Left lung (tissue), 10 donors: ENCODE measurements around the gene ADH4. TPM values are rescaled to one million over a fixed set of nuclear protein-coding genes. Genes with fewer than 3 reads are reported as not detected.

Experiments
- ATAC-seq: fragments of 200-7000 bp; cut with Tn5 transposase; one replicate; pipeline ENCODE4 v1.9.1; 2020; ENCODE audit warnings: moderate library complexity
- DNase-seq, 4 donors: peaks; one replicate each; pipeline ENCODE4 v3.0.0-alpha.2; 2013 to 2020
- H3K27ac ChIP-seq, 2 donors: fragments of 200-600 bp; sonication (generic) in 1 of 2; one replicate each; pipeline versions ENCODE4 v1.5.0 to v1.8.0; 2020 to 2021
- H3K27me3 ChIP-seq, 2 donors: fragments of 200-600 bp; sonication (generic) in 1 of 2; one replicate each; pipeline versions ENCODE4 v1.5.0 to v1.8.0; 2020 to 2021
- H3K36me3 ChIP-seq, 2 donors: fragments of 200-600 bp; sonication (generic) in 1 of 2; one replicate each; pipeline versions ENCODE4 v1.5.0 to v1.8.0; 2020 to 2021
- H3K4me1 ChIP-seq, 2 donors: fragments of 200-600 bp; one replicate each; pipeline ENCODE4 v1.8.0; 2021
- H3K4me3 ChIP-seq, 2 donors: fragments of 200-600 bp; sonication (generic) in 1 of 2; one replicate each; pipeline versions ENCODE4 v1.5.0 to v1.8.0; 2020 to 2021; ENCODE audit warnings: mild to moderate bottlenecking in 1 of 2
- H3K9me3 ChIP-seq, 2 donors: fragments of 200-600 bp; sonication (generic) in 1 of 2; one replicate each; pipeline versions ENCODE4 v1.5.0 to v1.8.0; 2020 to 2021
- CTCF ChIP-seq, 2 donors: fragments of 200-600 bp; sonication (generic) in 1 of 2; IDR thresholded peaks; one replicate each; pipeline versions ENCODE4 v1.5.0 to v1.8.0; 2021; ENCODE audit warnings: antibody characterized with exemption in 2 of 2
- intact Hi-C, 2 donors: fragments of 100-400 bp; cut with DNase I; formaldehyde crosslinking; loops; one replicate each; pipeline versions ENCODE4 v1.11.2 to v1.14.2; 2022
- polyA plus RNA-seq, 6 donors: library from polyadenylated mRNA; unstranded; fragments of 120-200 nt; gene quantifications; one replicate each; pipeline ENCODE4 v1.2.1, GENCODE V29; 2013; ENCODE audit not compliant: insufficient read length in 6 of 6
- total RNA-seq, 2 donors: library from RNA; stranded (reverse); fragmentation: NEBNext Ultra II Directional; extraction: Animal tissue kit (Norgen Biotek cat#: 25700); gene quantifications; one replicate each; pipeline ENCODE4 v1.2.1, GENCODE V29; 2021
- donor health status: DM: no; HTN: yes; CAD: no.
- donor health status: DM: no; HTN: no; CAD: no.

Gene ADH4
- total and polyA plus RNA-seq, 8 donors: 0.48 to 2.0 (median 1.5) TPM; not detected in 2

- DNase-seq: no peak
- ATAC-seq: no peak
- Histone ChIP-seq H3K4me3 (no peak overlapping the region), H3K4me1 (no peaks in the 10 kb centered on the region), H3K36me3 (no peaks in the 10 kb centered on the region), H3K27ac (no peak overlapping the region), H3K9me3 (no peaks in the 10 kb centered on the region), H3K27me3 (no peaks in the 10 kb centered on the region)
- no peak for TF ChIP-seq CTCF (IDR thresholded peaks at IDR 0.05)
- intact Hi-C loops: no loop called here
Observed at GRCh38 chr4:99136329-99136728, 7.8 kb downstream of the ADH4 start.

GRCh38 chr4:99135541-99136162, 8.4 kb downstream of the ADH4 start:
- no peak for DNase-seq
- Histone ChIP-seq H3K36me3 (no peaks in the 10 kb centered on the region), H3K4me1 (no peaks in the 10 kb centered on the region), H3K27me3 (no peaks in the 10 kb centered on the region), H3K4me3 (no peak overlapping the region), H3K27ac (no peak overlapping the region), H3K9me3 (no peaks in the 10 kb centered on the region)
- no peak for TF ChIP-seq CTCF (IDR thresholded peaks at IDR 0.05)
- intact Hi-C loops: no loop called here
- ATAC-seq: no peak

- no peak for ATAC-seq
- H3K4me3 ChIP-seq: no peak overlapping the region
- intact Hi-C loops: no loop called here
Observed at GRCh38 chr4:99134586-99134985, 9.5 kb downstream of the ADH4 start.

GRCh38 chr4:99131378-99131777, 12.7 kb downstream of the ADH4 start:
- no peak for TF ChIP-seq CTCF (IDR thresholded peaks at IDR 0.05)
- H3K36me3 ChIP-seq: no peaks in the 10 kb centered on the region
- H3K27me3 ChIP-seq: no peaks in the 10 kb centered on the region
- no peaks in the 10 kb centered on the region for H3K4me1 ChIP-seq
- no peaks in the 10 kb centered on the region for H3K9me3 ChIP-seq
- no peak overlapping the region for H3K4me3 ChIP-seq
- no peak overlapping the region for H3K27ac ChIP-seq
- no peak for ATAC-seq
- no peak for DNase-seq
- intact Hi-C loops: no loop called here

More at GRCh38 chr4:99134586-99134985, 9.5 kb downstream of the ADH4 start:
- Histone ChIP-seq H3K4me1 (no peaks in the 10 kb centered on the region), H3K9me3 (no peaks in the 10 kb centered on the region), H3K36me3 (no peaks in the 10 kb centered on the region), H3K27me3 (no peaks in the 10 kb centered on the region), H3K27ac (no peak overlapping the region)
- no peak for DNase-seq
- TF ChIP-seq CTCF (IDR thresholded peaks at IDR 0.05): no peak

GRCh38 chr4:99126376-99126775, 17.7 kb downstream of the ADH4 start:
- Histone ChIP-seq H3K27me3 (no peaks in the 10 kb centered on the region), H3K27ac (no peak overlapping the region), H3K36me3 (no peaks in the 10 kb centered on the region), H3K9me3 (no peaks in the 10 kb centered on the region), H3K4me3 (no peak overlapping the region), H3K4me1 (no peaks in the 10 kb centered on the region)
- TF ChIP-seq CTCF (IDR thresholded peaks at IDR 0.05): no peak
- DNase-seq: no peak
- intact Hi-C loops: no loop called here
- ATAC-seq: no peak
